DND-41 (cell line): ENCODE data around the gene AVL9.
"Not testable (repeated sequence)": the region's sequence is repeated elsewhere in the genome, so short reads cannot be mapped to it uniquely, and the experiment has no call there.

Experiments used
- ATAC-seq: fragments of 200-7000 bp; cut with Tn5 transposase; 3 replicates; pipeline ENCODE4 v1.9.1; 2021; ENCODE audit warnings: low read depth; ENCODE audit not compliant: insufficient read depth
- DNase-seq: peaks from one replicate; pipeline ENCODE4 v3.0.0-alpha.2; 2020
- H2AFZ ChIP-seq: 2 replicates; pipeline ENCODE4 v1.6.0; 2012; ENCODE audit warnings: low read depth, low read length
- H3K27ac ChIP-seq: 2 replicates; pipeline ENCODE4 v1.5.1; 2012; ENCODE audit warnings: low read length, inconsistent platforms
- H3K27me3 ChIP-seq: fragments of 200-600 bp; sonication (generic); 2 replicates; pipeline ENCODE4 v1.6.0; 2012; ENCODE audit warnings: low read length, mild to moderate bottlenecking, inconsistent platforms; ENCODE audit not compliant: insufficient read depth, poor library complexity
- H3K36me3 ChIP-seq: 2 replicates; pipeline ENCODE4 v1.5.1; 2012; ENCODE audit warnings: low read length, inconsistent platforms; ENCODE audit not compliant: insufficient read depth
- H3K4me1 ChIP-seq: 2 replicates; pipeline ENCODE4 v1.5.1; 2012; ENCODE audit warnings: mild to moderate bottlenecking, low read length; ENCODE audit not compliant: insufficient read depth
- H3K4me2 ChIP-seq: 2 replicates; pipeline ENCODE4 v1.6.0; 2012; ENCODE audit warnings: mild to moderate bottlenecking, moderate library complexity, low read length, inconsistent platforms; ENCODE audit not compliant: insufficient read depth
- H3K4me3 ChIP-seq, 2 experiments: fragments of 200-600 bp in 1 of 2; shearing (Covaris generic) in 1 of 2; 2 replicates each; pipeline ENCODE4 v1.5.1; 2012 to 2016; ENCODE audit warnings: inconsistent platforms in 2 of 2, low read length in 2 of 2, mild to moderate bottlenecking in 2 of 2, low read depth in 1 of 2, moderate library complexity in 1 of 2
- H3K79me2 ChIP-seq: 2 replicates; pipeline ENCODE4 v1.6.0; 2012; ENCODE audit warnings: low read length, inconsistent platforms; ENCODE audit not compliant: insufficient read depth
- H3K9ac ChIP-seq: 2 replicates; pipeline ENCODE4 v1.6.0; 2012; ENCODE audit warnings: low read depth, mild to moderate bottlenecking, inconsistent platforms, low read length, moderate library complexity
- H3K9me3 ChIP-seq: 2 replicates; pipeline ENCODE4 v1.5.1; 2012; ENCODE audit warnings: low read length, moderate library complexity, mild to moderate bottlenecking, inconsistent platforms; ENCODE audit not compliant: insufficient read depth, severe bottlenecking
- H4K20me1 ChIP-seq: 2 replicates; pipeline ENCODE4 v1.6.0; 2012; ENCODE audit warnings: low read length; ENCODE audit not compliant: insufficient read depth
- EZH2 ChIP-seq: IDR thresholded peaks from 3 replicates; pipeline ENCODE4 v1.6.1; 2012; ENCODE audit warnings: borderline replicate concordance, low read depth, mild to moderate bottlenecking, moderate library complexity, low read length, inconsistent platforms; ENCODE audit not compliant: severe bottlenecking
- TF ChIP-seq, protein P1 (sequence below): IDR thresholded peaks from 2 replicates; pipeline ENCODE4 v1.5.1; 2012; ENCODE audit warnings: borderline replicate concordance, low read length, moderate library complexity, mild to moderate bottlenecking; ENCODE audit not compliant: poor library complexity, severe bottlenecking; ENCODE audit errors: extremely low read depth

The AVL9 gene

DNA sequence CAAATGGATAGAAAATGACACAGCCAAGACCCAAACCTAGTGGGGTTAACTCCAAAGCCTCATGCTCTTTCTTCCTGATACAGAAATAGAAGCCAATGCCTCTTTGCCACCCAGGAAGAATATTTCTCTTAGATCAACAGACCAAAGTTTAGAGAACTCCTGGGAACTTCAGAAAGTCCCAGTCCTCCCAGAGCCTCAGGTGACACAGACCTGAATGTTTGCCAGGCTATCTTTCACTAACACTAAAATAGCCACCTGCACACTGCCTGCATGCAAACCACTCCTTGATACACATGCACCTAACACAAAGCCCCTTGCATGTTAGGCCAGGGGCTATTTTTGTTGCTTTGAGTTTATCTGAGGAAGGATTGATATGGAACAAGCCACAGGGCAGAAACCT is 32.8 kb upstream of the AVL9 start:
- no peaks in the 10 kb centered on the region for H3K4me1 ChIP-seq
- H3K79me2 ChIP-seq, result no peaks in the 10 kb centered on the region
- ATAC-seq (no peak), DNase-seq (no peak)
- no peaks in the 10 kb centered on the region for H3K36me3 ChIP-seq
- no peak overlapping the region for H3K4me3 ChIP-seq
- no peak overlapping the region for H3K9ac ChIP-seq
- H3K4me2 ChIP-seq, result no peak overlapping the region
- no peak overlapping the region for H3K27ac ChIP-seq
- no peak overlapping the region for H2AFZ ChIP-seq
- H3K9me3 ChIP-seq, result no peaks in the 10 kb centered on the region
- no peak for TF ChIP-seq EZH2
- TF ChIP-seq, protein P1, sequence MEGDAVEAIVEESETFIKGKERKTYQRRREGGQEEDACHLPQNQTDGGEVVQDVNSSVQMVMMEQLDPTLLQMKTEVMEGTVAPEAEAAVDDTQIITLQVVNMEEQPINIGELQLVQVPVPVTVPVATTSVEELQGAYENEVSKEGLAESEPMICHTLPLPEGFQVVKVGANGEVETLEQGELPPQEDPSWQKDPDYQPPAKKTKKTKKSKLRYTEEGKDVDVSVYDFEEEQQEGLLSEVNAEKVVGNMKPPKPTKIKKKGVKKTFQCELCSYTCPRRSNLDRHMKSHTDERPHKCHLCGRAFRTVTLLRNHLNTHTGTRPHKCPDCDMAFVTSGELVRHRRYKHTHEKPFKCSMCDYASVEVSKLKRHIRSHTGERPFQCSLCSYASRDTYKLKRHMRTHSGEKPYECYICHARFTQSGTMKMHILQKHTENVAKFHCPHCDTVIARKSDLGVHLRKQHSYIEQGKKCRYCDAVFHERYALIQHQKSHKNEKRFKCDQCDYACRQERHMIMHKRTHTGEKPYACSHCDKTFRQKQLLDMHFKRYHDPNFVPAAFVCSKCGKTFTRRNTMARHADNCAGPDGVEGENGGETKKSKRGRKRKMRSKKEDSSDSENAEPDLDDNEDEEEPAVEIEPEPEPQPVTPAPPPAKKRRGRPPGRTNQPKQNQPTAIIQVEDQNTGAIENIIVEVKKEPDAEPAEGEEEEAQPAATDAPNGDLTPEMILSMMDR, result no peak
- H3K27me3 ChIP-seq, result no peaks in the 10 kb centered on the region
- H4K20me1 ChIP-seq, result no peaks in the 10 kb centered on the region

DNA sequence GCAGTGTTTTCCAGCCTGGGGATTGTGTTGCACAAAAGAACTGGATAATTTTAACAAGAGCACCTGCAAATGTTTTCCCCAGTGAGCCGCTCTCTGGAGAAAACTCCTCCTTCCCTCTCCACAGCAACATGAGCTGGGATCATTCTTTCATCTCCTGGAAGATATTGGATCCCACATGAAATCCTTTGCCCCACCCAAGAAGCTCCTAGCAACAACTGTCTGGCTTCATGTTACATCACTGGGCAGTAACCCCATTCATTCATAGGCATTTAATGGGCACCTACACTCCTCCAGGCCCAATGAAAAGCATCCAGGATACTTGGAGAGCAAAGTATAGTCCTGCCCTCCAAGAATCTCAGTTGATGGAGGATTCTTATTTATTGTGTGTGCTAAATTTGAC is 32.3 kb upstream of the AVL9 start:
- no peaks in the 10 kb centered on the region for H4K20me1 ChIP-seq
- H3K27ac ChIP-seq, result no peak overlapping the region
- no peaks in the 10 kb centered on the region for H3K79me2 ChIP-seq
- H3K4me2 ChIP-seq, result no peak overlapping the region
- ATAC-seq, result no peak
- no peaks in the 10 kb centered on the region for H3K27me3 ChIP-seq
- H3K4me3 ChIP-seq, result no peak overlapping the region
- no peaks in the 10 kb centered on the region for H3K36me3 ChIP-seq
- H2AFZ ChIP-seq, result no peak overlapping the region
- TF ChIP-seq, protein P1, result no peak
- TF ChIP-seq EZH2, result no peak
- no peaks in the 10 kb centered on the region for H3K4me1 ChIP-seq
- no peak for DNase-seq
- H3K9me3 ChIP-seq, result no peaks in the 10 kb centered on the region
- H3K9ac ChIP-seq, result no peak overlapping the region

DNA sequence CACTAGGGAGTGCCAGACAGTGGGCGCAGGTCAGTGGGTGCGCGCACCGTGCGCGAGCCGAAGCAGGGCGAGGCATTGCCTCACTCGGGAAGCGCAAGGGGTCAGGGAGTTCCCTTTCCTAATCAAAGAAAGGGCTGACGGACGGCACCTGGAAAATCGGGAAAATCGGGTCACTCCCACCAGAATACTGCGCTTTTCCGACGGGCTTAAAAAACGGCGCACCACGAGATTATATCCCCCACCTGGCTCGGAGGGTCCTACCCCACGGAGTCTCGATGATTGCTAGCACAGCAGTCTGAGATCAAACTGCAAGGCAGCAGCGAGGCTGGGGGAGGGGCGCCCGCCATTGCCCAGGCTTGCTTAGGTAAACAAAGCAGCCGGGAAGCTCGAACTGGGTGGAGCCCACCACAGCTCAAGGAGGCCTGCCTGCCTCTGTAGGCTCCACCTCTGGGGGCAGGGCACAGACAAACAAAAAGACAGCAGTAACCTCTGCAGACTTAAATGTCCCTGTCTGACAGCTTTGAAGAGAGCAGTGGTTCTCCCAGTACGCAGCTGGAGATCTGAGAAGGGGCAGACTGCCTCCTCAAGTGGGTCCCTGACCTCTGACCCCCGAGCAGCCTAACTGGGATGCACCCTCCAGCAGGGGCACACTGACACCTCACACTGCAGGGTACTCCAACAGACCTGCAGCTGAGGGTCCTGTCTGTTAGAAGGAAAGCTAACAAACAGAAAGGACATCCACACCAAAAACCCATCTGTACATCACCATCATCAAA is 30.5 kb upstream of the AVL9 start:
- not testable (repeated sequence) for H3K4me2 ChIP-seq, H3K4me1 ChIP-seq, ATAC-seq, DNase-seq, H4K20me1 ChIP-seq, H3K9ac ChIP-seq, H3K79me2 ChIP-seq, H3K27ac ChIP-seq, H3K9me3 ChIP-seq, H3K27me3 ChIP-seq, H3K4me3 ChIP-seq, H3K36me3 ChIP-seq, H2AFZ ChIP-seq

DNA sequence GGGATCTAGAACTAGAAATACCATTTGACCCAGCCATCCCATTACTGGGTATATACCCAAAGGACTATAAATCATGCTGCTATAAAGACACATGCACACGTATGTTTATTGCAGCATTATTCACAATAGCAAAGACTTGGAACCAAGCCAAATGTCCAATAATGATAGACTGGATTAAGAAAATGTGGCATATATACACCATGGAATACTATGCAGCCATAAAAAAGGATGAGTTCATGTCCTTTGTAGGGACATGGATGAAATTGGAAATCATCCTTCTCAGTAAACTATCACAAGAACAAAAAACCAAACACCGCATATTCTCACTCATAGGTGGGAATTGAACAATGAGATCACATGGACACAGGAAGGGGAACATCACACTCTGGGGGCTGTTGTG is 25.3 kb upstream of the AVL9 start:
- H3K36me3 ChIP-seq, H3K9ac ChIP-seq, DNase-seq, H3K4me3 ChIP-seq, H3K4me1 ChIP-seq, H3K27ac ChIP-seq, H3K4me2 ChIP-seq, H2AFZ ChIP-seq, ATAC-seq, H3K27me3 ChIP-seq, H3K9me3 ChIP-seq, H3K79me2 ChIP-seq, H4K20me1 ChIP-seq: not testable (repeated sequence)
